ENCODE data around the gene ALDH18A1.

Gene ALDH18A1

DNA sequence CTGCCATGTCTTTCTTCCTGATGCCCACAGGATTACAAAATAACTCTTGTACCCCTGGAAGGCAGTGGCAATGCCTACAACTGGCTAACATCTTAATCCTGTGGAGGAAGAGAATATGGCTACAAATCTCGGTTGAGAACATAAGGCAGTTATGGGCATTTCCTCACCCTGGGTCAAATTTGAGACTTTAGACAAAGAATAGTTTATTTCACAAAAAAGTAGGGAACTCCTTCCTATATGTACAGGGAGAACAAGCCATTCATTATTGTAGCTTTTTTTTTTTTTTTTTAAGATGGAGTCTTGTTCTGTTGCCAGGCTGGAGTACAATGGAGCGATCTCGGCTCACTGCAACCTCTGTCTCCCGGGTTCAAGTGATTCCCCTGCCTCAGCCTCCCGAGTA is 2.6 kb downstream of the ALDH18A1 start:
- H2AFZ ChIP-seq: no peak overlapping the region
- H3K9me3 ChIP-seq (ENCODE audit: control insufficient read depth, low read length): no peaks in the 10 kb centered on the region
- no peak overlapping the region for H3K27ac ChIP-seq
- H3K4me3 ChIP-seq (ENCODE audit: low read depth, low read length): no peak overlapping the region
- no peak overlapping the region for H3K9ac ChIP-seq
- no peaks in the 10 kb centered on the region for H3K79me2 ChIP-seq
- TF ChIP-seq, protein P1, sequence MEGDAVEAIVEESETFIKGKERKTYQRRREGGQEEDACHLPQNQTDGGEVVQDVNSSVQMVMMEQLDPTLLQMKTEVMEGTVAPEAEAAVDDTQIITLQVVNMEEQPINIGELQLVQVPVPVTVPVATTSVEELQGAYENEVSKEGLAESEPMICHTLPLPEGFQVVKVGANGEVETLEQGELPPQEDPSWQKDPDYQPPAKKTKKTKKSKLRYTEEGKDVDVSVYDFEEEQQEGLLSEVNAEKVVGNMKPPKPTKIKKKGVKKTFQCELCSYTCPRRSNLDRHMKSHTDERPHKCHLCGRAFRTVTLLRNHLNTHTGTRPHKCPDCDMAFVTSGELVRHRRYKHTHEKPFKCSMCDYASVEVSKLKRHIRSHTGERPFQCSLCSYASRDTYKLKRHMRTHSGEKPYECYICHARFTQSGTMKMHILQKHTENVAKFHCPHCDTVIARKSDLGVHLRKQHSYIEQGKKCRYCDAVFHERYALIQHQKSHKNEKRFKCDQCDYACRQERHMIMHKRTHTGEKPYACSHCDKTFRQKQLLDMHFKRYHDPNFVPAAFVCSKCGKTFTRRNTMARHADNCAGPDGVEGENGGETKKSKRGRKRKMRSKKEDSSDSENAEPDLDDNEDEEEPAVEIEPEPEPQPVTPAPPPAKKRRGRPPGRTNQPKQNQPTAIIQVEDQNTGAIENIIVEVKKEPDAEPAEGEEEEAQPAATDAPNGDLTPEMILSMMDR (IDR thresholded peaks at IDR 0.05): no peak
- H3K27me3 ChIP-seq (ENCODE audit: control insufficient read depth, insufficient read depth, low read length): no peaks in the 10 kb centered on the region
- no peak overlapping the region for H3K4me2 ChIP-seq (ENCODE audit: low read length)
- no peaks in the 10 kb centered on the region for H3K36me3 ChIP-seq (ENCODE audit: control insufficient read depth, insufficient read depth, low read length)
- H3K4me1 ChIP-seq: no peaks in the 10 kb centered on the region

DNA sequence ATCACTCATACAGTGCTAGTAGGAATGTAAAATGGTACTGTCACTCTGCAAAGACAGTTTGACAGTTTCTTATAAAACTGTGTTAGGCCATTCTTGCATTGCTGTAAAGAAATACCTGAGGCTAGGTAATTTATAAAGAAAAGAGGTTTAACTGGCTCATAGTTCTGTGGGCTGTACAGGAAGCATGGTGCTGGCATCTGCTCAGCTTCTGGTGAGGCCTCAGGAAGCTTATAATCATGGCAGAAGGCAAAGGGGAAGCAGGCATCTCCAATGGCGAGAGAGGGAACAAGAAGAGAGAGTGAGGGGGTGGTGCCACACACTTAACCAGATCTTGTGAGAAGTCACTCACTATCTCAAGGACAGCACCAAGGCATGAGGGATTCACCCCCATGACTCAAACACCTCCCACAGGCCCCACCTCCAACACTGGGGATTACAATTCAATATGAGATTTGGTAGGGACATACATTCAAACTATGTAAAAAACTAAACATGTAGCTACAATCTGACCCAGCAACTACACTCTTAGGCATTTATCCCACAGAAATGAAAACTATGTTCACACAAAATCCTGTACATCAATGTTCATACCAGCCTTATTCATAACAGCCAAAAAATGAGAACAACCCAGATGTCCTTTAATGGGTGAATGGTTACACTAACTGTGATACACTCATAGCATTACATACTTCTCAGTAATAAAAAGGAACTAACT is 5.0 kb downstream of the ALDH18A1 start:
- Histone ChIP-seq H3K27ac (no peak overlapping the region), H3K4me1 (no peaks in the 10 kb centered on the region), H3K4me3 (ENCODE audit: low read depth, low read length) (no peak overlapping the region), H3K79me2 (no peaks in the 10 kb centered on the region), H3K9me3 (ENCODE audit: control insufficient read depth, low read length) (no peaks in the 10 kb centered on the region), H3K27me3 (ENCODE audit: control insufficient read depth, insufficient read depth, low read length) (no peaks in the 10 kb centered on the region), H3K9ac (no peak overlapping the region), H3K36me3 (ENCODE audit: control insufficient read depth, insufficient read depth, low read length) (no peaks in the 10 kb centered on the region), H3K4me2 (ENCODE audit: low read length) (no peak overlapping the region), H2AFZ (no peak overlapping the region)
- TF ChIP-seq, protein P1 (IDR thresholded peaks at IDR 0.05): no peak

DNA sequence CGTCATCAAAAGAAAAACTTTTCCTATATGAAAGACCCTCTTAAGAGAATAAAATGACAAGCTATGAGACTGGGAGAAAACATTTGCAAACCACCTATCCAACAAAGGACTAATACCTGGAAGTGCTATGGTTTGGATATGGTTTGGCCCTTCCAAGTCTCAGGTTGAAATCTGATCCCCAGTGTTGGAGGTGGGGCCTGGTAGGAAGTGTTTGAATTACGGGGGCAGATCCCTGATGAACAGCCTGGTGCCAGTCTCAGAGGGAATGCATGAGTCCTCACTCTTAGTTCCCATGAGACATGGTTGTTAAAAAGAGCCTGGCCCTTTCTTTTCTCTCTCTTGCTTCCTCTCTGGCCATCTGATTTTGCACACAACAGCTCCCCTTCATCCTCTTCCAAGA is 6.3 kb downstream of the ALDH18A1 start:
- Histone ChIP-seq H3K4me3 (ENCODE audit: low read depth, low read length) (no peak overlapping the region), H3K27me3 (ENCODE audit: control insufficient read depth, insufficient read depth, low read length) (no peaks in the 10 kb centered on the region), H3K9me3 (ENCODE audit: control insufficient read depth, low read length) (no peaks in the 10 kb centered on the region), H3K4me2 (ENCODE audit: low read length) (no peak overlapping the region), H3K27ac (no peak overlapping the region), H3K9ac (no peak overlapping the region), H3K4me1 (no peaks in the 10 kb centered on the region), H3K79me2 (peaks cover 3% of the 10 kb centered on the region), H3K36me3 (ENCODE audit: control insufficient read depth, insufficient read depth, low read length) (no peaks in the 10 kb centered on the region), H2AFZ (no peak overlapping the region)
- TF ChIP-seq, protein P1 (IDR thresholded peaks at IDR 0.05): no peak

DNA sequence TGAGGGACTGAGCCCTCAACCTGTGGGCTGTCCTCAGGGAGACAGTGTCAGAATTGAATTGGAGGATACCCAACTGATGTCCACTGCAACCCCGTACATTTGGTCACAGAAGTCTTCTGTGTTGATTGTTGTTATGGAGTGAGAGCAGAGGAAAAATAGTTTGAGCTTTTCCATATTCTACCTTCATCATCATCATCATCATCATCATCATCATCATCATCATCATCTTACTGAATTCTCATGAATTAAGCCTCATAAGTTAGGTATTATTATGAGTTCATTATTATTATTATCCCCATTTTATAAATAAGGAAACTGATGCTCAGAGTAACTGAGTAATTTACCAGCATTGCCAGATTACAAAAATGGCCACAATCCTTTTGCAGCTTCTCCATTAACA is 8.4 kb downstream of the ALDH18A1 start:
- Histone ChIP-seq H3K9ac (no peak overlapping the region), H3K36me3 (ENCODE audit: control insufficient read depth, insufficient read depth, low read length) (no peaks in the 10 kb centered on the region), H3K4me3 (ENCODE audit: low read depth, low read length) (no peak overlapping the region), H2AFZ (no peak overlapping the region), H3K79me2 (peaks cover 3% of the 10 kb centered on the region), H3K9me3 (ENCODE audit: control insufficient read depth, low read length) (no peaks in the 10 kb centered on the region), H3K4me2 (ENCODE audit: low read length) (no peak overlapping the region), H3K27ac (no peak overlapping the region), H3K4me1 (no peaks in the 10 kb centered on the region), H3K27me3 (ENCODE audit: control insufficient read depth, insufficient read depth, low read length) (no peaks in the 10 kb centered on the region)
- TF ChIP-seq, protein P1 (IDR thresholded peaks at IDR 0.05): no peak

DNA sequence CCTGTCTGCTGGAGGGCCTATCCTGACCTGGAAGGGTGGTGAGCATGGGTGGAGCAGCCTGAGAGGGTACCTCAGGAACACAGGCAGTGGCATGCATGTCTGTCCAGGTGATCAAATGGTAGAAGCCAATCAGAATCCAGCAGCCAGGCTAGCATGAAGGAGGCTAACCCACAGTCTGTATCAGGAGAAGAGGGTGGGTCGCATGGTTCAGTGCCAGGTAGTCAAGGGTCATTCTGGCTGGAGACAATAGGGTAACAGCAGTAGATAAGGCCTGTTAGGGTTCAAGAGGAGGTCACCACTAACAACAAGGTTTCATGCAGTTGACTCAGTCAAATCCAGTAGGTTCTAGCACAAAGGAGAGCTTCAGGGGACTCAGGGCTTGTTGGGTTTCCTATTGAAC is 10.4 kb downstream of the ALDH18A1 start:
- no peak overlapping the region for H3K4me3 ChIP-seq (ENCODE audit: low read depth, low read length)
- no peaks in the 10 kb centered on the region for H3K4me1 ChIP-seq
- H3K36me3 ChIP-seq (ENCODE audit: control insufficient read depth, insufficient read depth, low read length): no peaks in the 10 kb centered on the region
- no peak overlapping the region for H3K27ac ChIP-seq
- no peak overlapping the region for H3K9ac ChIP-seq
- no peaks in the 10 kb centered on the region for H3K9me3 ChIP-seq (ENCODE audit: control insufficient read depth, low read length)
- H2AFZ ChIP-seq: no peak overlapping the region
- H3K4me2 ChIP-seq (ENCODE audit: low read length): no peak overlapping the region
- H3K27me3 ChIP-seq (ENCODE audit: control insufficient read depth, insufficient read depth, low read length): no peaks in the 10 kb centered on the region
- peaks cover 3% of the 10 kb centered on the region for H3K79me2 ChIP-seq
- TF ChIP-seq, protein P1 (IDR thresholded peaks at IDR 0.05): no peak
